WERI-Rb-1 (cell line): ENCODE measurements around the gene CATSPERD.

Experiments used
- DNase-seq: peaks from one replicate; pipeline ENCODE4 v3.0.0-alpha.2; 2020
- H3K27ac ChIP-seq: fragments of 250-450 bp; sonication (Bioruptor Pico); 2 replicates; pipeline ENCODE4 v1.5.1; 2020; ENCODE audit warnings: mild to moderate bottlenecking, moderate library complexity
- H3K27me3 ChIP-seq: fragments of 250-450 bp; sonication (Bioruptor Pico); 2 replicates; pipeline ENCODE4 v1.5.1; 2021; ENCODE audit warnings: mild to moderate bottlenecking, low read depth, moderate library complexity; ENCODE audit not compliant: insufficient read depth, severe bottlenecking
- H3K36me3 ChIP-seq: fragments of 250-450 bp; sonication (Bioruptor Pico); 2 replicates; pipeline ENCODE4 v1.5.1; 2020; ENCODE audit warnings: mild to moderate bottlenecking, moderate library complexity
- H3K4me3 ChIP-seq: 2 replicates; pipeline ENCODE4 v1.5.1; 2011; ENCODE audit warnings: low read depth, mild to moderate bottlenecking, control low read depth, low read length
- H3K9me3 ChIP-seq: fragments of 250-450 bp; sonication (Bioruptor Pico); 2 replicates; pipeline ENCODE4 v1.5.1; 2021; ENCODE audit warnings: mild to moderate bottlenecking, moderate library complexity; ENCODE audit not compliant: severe bottlenecking
- CTCF ChIP-seq: IDR thresholded peaks from 2 replicates; pipeline ENCODE4 v1.5.1; 2011; ENCODE audit warnings: low read depth, mild to moderate bottlenecking, control low read depth, inconsistent platforms, low read length

CATSPERD gene

GRCh38 chr19:5676105-5676771 lies 44.2 kb upstream of the CATSPERD start:
- Histone ChIP-seq H3K4me3 (no peak overlapping the region), H3K27me3 (no peaks in the 10 kb centered on the region), H3K9me3 (no peaks in the 10 kb centered on the region), H3K36me3 (peaks cover 25% of the 10 kb centered on the region), H3K27ac (no peak overlapping the region)
- TF ChIP-seq CTCF: no peak
- DNase-seq: no peak

- no peak for DNase-seq
- Histone ChIP-seq H3K4me3 (no peak overlapping the region), H3K9me3 (no peaks in the 10 kb centered on the region), H3K36me3 (peaks cover 20% of the 10 kb centered on the region), H3K27me3 (no peaks in the 10 kb centered on the region), H3K27ac (no peak overlapping the region)
- no peak for TF ChIP-seq CTCF
These were observed 43.7 kb upstream of the CATSPERD start for GRCh38 chr19:5676772-5677105.

GRCh38 chr19:5677136-5677535 lies 43.3 kb upstream of the CATSPERD start:
- DNase-seq: no peak
- TF ChIP-seq CTCF: no peak
- no peaks in the 10 kb centered on the region for H3K9me3 ChIP-seq
- no peak overlapping the region for H3K27ac ChIP-seq
- H3K27me3 ChIP-seq: no peaks in the 10 kb centered on the region
- H3K4me3 ChIP-seq: no peak overlapping the region
- H3K36me3 ChIP-seq: peaks cover 16% of the 10 kb centered on the region

- DNase-seq: no peak
- no peaks in the 10 kb centered on the region for H3K9me3 ChIP-seq
- H3K36me3 ChIP-seq: peaks cover 15% of the 10 kb centered on the region
- no peak overlapping the region for H3K4me3 ChIP-seq
- no peak overlapping the region for H3K27ac ChIP-seq
- no peaks in the 10 kb centered on the region for H3K27me3 ChIP-seq
- no peak for TF ChIP-seq CTCF
These were observed 42.9 kb upstream of the CATSPERD start for GRCh38 chr19:5677580-5677979.

GRCh38 chr19:5678071-5678718 lies 42.2 kb upstream of the CATSPERD start:
- DNase-seq: no peak
- no peak for TF ChIP-seq CTCF
- H3K4me3 ChIP-seq: no peak overlapping the region
- H3K36me3 ChIP-seq: peaks cover 13% of the 10 kb centered on the region
- no peaks in the 10 kb centered on the region for H3K27me3 ChIP-seq
- H3K9me3 ChIP-seq: no peaks in the 10 kb centered on the region
- H3K27ac ChIP-seq: no peak overlapping the region
